GM12874 (cell line): Measurements from ENCODE around the gene ANKRD13A.

Source experiments
- CTCF ChIP-seq: IDR thresholded peaks from 2 replicates; pipeline ENCODE4 v1.5.1; 2011; ENCODE audit warnings: low read depth, mild to moderate bottlenecking, control low read depth, low read length, moderate library complexity; ENCODE audit not compliant: insufficient read depth

Gene ANKRD13A

GRCh38 chr12:110010853-110011723 is 11.9 kb downstream of the ANKRD13A start:
- TF ChIP-seq CTCF, result no peak

- no peak for TF ChIP-seq CTCF
These were observed 12.9 kb downstream of the ANKRD13A start for GRCh38 chr12:110012137-110012536.

GRCh38 chr12:110012659-110013058 is 13.4 kb downstream of the ANKRD13A start:
- no peak for TF ChIP-seq CTCF

GRCh38 chr12:110015132-110015531 is 15.9 kb downstream of the ANKRD13A start:
- TF ChIP-seq CTCF, result no peak

GRCh38 chr12:110020956-110021355 is 21.7 kb downstream of the ANKRD13A start:
- TF ChIP-seq CTCF, result no peak

GRCh38 chr12:110023059-110023980 is 24.1 kb downstream of the ANKRD13A start:
- TF ChIP-seq CTCF, result no peak

- no peak for TF ChIP-seq CTCF
These were observed 24.8 kb downstream of the ANKRD13A start for GRCh38 chr12:110024051-110024450.
